WTC11 (cell line): ENCODE data around the gene ANAPC4.

Source experiments
- CBFB ChIP-seq: sonication (generic); formaldehyde crosslinking; IDR thresholded peaks from 2 replicates; pipeline ENCODE4 v1.8.1; 2022; ENCODE audit warnings: mild to moderate bottlenecking, low read depth, missing genetic modification reagents
- CREM ChIP-seq: sonication (generic); formaldehyde crosslinking; IDR thresholded peaks from 2 replicates; pipeline ENCODE4 v1.8.1; 2022; ENCODE audit warnings: mild to moderate bottlenecking, missing genetic modification reagents, moderate library complexity
- TF ChIP-seq, protein P1 (sequence below): fragments of 200-600 bp; IDR thresholded peaks from 2 replicates; pipeline ENCODE4 v1.8.0; 2022; ENCODE audit warnings: antibody characterized with exemption
- TF ChIP-seq, protein P2 (sequence below): fragments of 250-450 bp; sonication (Bioruptor Pico); IDR thresholded peaks from 2 replicates; pipeline ENCODE4 v1.9.0; 2021; ENCODE audit warnings: mild to moderate bottlenecking

DNA sequence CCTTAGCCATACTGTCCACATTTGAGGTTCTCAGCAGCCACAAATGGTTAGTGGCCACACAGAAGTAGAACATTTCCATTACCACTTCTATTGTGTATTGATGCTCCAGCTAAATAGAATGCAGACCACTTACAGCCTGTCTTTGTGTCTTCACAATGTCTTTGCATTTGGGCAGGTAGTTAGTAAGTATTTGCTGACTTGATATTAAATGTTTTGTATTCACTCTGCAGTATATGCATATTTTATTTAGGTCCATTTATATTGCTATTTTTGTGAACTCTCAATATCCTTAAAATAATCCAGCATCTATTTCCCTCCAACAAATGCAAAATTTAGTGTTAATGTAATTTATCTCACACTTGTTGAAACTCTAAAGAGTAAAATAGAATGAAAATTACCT lies 26.6 kb downstream of the ANAPC4 start:
- no peak for TF ChIP-seq CREM (CRISPR knock-in tag)
- TF ChIP-seq, protein P1, sequence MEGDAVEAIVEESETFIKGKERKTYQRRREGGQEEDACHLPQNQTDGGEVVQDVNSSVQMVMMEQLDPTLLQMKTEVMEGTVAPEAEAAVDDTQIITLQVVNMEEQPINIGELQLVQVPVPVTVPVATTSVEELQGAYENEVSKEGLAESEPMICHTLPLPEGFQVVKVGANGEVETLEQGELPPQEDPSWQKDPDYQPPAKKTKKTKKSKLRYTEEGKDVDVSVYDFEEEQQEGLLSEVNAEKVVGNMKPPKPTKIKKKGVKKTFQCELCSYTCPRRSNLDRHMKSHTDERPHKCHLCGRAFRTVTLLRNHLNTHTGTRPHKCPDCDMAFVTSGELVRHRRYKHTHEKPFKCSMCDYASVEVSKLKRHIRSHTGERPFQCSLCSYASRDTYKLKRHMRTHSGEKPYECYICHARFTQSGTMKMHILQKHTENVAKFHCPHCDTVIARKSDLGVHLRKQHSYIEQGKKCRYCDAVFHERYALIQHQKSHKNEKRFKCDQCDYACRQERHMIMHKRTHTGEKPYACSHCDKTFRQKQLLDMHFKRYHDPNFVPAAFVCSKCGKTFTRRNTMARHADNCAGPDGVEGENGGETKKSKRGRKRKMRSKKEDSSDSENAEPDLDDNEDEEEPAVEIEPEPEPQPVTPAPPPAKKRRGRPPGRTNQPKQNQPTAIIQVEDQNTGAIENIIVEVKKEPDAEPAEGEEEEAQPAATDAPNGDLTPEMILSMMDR, result no peak
- TF ChIP-seq, protein P2, sequence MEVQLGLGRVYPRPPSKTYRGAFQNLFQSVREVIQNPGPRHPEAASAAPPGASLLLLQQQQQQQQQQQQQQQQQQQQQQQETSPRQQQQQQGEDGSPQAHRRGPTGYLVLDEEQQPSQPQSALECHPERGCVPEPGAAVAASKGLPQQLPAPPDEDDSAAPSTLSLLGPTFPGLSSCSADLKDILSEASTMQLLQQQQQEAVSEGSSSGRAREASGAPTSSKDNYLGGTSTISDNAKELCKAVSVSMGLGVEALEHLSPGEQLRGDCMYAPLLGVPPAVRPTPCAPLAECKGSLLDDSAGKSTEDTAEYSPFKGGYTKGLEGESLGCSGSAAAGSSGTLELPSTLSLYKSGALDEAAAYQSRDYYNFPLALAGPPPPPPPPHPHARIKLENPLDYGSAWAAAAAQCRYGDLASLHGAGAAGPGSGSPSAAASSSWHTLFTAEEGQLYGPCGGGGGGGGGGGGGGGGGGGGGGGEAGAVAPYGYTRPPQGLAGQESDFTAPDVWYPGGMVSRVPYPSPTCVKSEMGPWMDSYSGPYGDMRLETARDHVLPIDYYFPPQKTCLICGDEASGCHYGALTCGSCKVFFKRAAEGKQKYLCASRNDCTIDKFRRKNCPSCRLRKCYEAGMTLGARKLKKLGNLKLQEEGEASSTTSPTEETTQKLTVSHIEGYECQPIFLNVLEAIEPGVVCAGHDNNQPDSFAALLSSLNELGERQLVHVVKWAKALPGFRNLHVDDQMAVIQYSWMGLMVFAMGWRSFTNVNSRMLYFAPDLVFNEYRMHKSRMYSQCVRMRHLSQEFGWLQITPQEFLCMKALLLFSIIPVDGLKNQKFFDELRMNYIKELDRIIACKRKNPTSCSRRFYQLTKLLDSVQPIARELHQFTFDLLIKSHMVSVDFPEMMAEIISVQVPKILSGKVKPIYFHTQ (CRISPR knock-in tag), result no peak
- TF ChIP-seq CBFB (CRISPR knock-in tag), result no peak
